Ureter (tissue), 1 donor: ENCODE measurements around the gene CCDC144A. TPM values are rescaled to one million over a fixed set of nuclear protein-coding genes. Genes with fewer than 3 reads are reported as not detected.
"Not testable (repeated sequence)": the region's sequence is repeated elsewhere in the genome, so short reads cannot be mapped to it uniquely, and the experiment has no call there.

Experiments
- DNase-seq: peaks from one replicate; pipeline ENCODE4 v3.0.0-alpha.2; 2020; ENCODE audit warnings: low spot score
- total RNA-seq: library from RNA; stranded (reverse); gene quantifications from one replicate; pipeline ENCODE4 v1.2.4, GENCODE V29; 2023
- donor health status: DM: yes; HTN: yes; CAD: no.

The CCDC144A gene
- total RNA-seq, 1 donor from 2014 or later = 11.0 TPM

- DNase-seq = not testable (repeated sequence)
Observed at GRCh38 chr17:16751224-16751923, 61.3 kb downstream of the CCDC144A start.

GRCh38 chr17:16751924-16752287 lies 61.9 kb downstream of the CCDC144A start:
- not testable (repeated sequence) for DNase-seq

GRCh38 chr17:16757520-16757919 lies 67.5 kb downstream of the CCDC144A start:
- not testable (repeated sequence) for DNase-seq

GRCh38 chr17:16758177-16758576 lies 68.1 kb downstream of the CCDC144A start:
- not testable (repeated sequence) for DNase-seq

GRCh38 chr17:16768290-16769175 lies 78.5 kb downstream of the CCDC144A start:
- DNase-seq = not testable (repeated sequence)

- DNase-seq = not testable (repeated sequence)
Observed at GRCh38 chr17:16772394-16773145, 82.5 kb downstream of the CCDC144A start.

- not testable (repeated sequence) for DNase-seq
Observed at GRCh38 chr17:16773146-16773522, 83.1 kb downstream of the CCDC144A start.

- DNase-seq = not testable (repeated sequence)
Observed at GRCh38 chr17:16787851-16788250, 97.8 kb downstream of the CCDC144A start.

GRCh38 chr17:16788889-16789536 lies 99.0 kb downstream of the CCDC144A start:
- DNase-seq = not testable (repeated sequence)

- DNase-seq = not testable (repeated sequence)
Observed at GRCh38 chr17:16789622-16790021, 99.6 kb downstream of the CCDC144A start.

- DNase-seq = not testable (repeated sequence)
Observed at GRCh38 chr17:16790313-16790871, 100.4 kb downstream of the CCDC144A start.

GRCh38 chr17:16794215-16794614 lies 104.2 kb downstream of the CCDC144A start:
- not testable (repeated sequence) for DNase-seq

GRCh38 chr17:16795894-16796293 lies 105.9 kb downstream of the CCDC144A start:
- DNase-seq = not testable (repeated sequence)

- not testable (repeated sequence) for DNase-seq
Observed at GRCh38 chr17:16804851-16805250, 114.8 kb downstream of the CCDC144A start.

GRCh38 chr17:16806599-16806998 lies 116.6 kb downstream of the CCDC144A start:
- not testable (repeated sequence) for DNase-seq

- DNase-seq = not testable (repeated sequence)
Observed at GRCh38 chr17:16807620-16808019, 117.6 kb downstream of the CCDC144A start.

GRCh38 chr17:16810236-16810635 lies 120.2 kb downstream of the CCDC144A start:
- DNase-seq = not testable (repeated sequence)

- not testable (repeated sequence) for DNase-seq
Observed at GRCh38 chr17:16812126-16812525, 122.1 kb downstream of the CCDC144A start.

GRCh38 chr17:16814439-16814838 lies 124.4 kb downstream of the CCDC144A start:
- DNase-seq = no peak

GRCh38 chr17:16817201-16817600 lies 127.2 kb downstream of the CCDC144A start:
- DNase-seq = no peak

GRCh38 chr17:16817940-16818339 lies 127.9 kb downstream of the CCDC144A start:
- not testable (repeated sequence) for DNase-seq
